HG03196 (cell line): ENCODE measurements around the gene BUD13.
"Not testable (repeated sequence)": the region's sequence is repeated elsewhere in the genome, so short reads cannot be mapped to it uniquely, and the experiment has no call there.

Source experiments
- ATAC-seq: cut with Tn5 transposase; IDR thresholded peaks from one replicate; pipeline ENCODE4 v1.9.1; 2021; ENCODE audit not compliant: unreplicated experiment

BUD13 gene

DNA sequence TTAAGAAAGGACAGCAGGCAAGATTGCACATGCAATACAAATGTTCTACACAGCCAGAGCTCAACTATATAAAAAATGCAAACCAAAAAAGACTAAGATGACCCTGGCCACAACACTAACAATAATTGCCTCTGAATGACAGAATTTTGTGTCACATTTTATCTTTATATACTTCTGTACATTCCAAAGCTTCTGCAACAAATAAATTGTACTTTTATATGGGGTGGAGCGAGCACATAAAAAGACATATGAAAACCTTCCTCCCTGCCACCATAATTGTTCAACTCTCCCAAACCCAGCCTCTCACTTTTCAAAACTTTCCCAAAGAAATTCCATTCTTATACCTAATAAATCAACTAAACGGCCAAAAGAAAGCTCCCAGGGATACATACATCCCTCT is 10.7 kb downstream of the BUD13 start:
- ATAC-seq = no peak

GRCh38 chr11:116756044-116756443 is 16.7 kb downstream of the BUD13 start:
- not testable (repeated sequence) for ATAC-seq

DNA sequence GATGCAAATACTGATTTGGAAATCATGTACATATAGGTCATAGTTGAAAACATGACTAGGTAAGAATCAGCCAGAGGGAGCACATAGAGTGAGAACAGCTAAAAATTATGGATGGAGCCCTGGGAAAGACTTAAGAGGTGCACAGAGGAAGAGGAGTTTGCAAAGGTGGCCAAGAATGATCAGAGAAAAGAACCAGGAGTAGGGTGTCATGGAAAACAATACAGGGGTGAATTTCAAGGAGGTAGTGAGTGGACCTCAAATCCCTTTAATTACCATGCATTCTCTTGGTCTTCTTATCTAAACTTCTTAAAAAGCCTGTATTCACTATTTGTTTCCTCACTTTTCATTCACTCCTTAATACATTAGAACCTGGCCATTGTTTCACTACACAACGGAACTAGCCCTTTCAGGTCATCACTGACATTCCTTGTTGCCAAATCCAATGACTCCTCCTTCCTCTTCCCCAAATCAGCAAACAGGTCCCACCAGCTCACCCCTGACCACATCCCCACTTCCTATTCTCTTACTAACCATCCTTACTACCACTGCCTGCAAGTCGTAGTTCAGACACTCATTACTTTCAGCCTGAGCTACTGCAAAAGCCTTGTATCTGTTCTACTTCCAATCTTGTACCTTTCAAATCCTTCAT is 22.6 kb downstream of the BUD13 start:
- no peak for ATAC-seq

DNA sequence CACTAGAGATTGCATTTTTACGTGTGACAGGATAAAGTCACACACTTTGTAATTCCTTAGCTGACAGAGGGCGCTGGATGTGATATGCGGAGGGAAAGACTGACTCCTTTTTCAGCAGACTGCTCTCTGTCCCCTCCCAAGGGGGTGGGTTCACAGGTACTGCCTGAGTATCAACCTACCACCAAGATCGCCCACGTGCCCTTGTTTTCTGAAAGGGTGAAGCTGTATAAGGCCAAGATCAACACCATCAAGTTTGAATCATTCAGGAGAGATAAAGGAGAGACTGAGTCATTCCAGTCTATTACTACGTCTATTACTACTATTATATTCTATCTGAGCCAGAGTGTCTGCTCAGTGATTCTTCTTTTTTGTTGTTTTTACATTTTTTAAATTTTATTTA is 30.7 kb downstream of the BUD13 start:
- ATAC-seq = no peak

- ATAC-seq = no peak
Observed at GRCh38 chr11:116740741-116741140, 32.0 kb downstream of the BUD13 start.

- no peak for ATAC-seq
Observed at GRCh38 chr11:116738975-116739374, 33.8 kb downstream of the BUD13 start.

DNA sequence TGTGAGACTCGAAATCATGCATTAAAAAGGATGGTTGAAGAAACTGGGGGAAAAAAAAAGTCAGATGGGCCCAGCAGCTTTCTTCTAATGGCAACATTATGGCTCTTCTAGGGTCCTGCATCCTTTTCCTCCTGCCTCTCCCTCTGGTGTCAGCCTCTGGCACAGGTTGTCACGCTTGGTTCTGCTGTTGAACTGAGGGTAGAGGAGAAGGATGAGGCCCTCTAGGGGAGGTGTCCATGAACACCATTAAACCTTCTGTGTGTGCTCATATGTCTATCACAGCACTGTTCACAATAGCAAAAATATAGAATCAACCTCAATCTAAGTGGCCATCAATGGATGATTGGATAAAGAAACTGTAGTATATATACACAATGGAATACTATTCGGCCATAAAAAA is 36.0 kb downstream of the BUD13 start:
- ATAC-seq = no peak

- ATAC-seq = no peak
Observed at GRCh38 chr11:116733969-116734508, 38.7 kb downstream of the BUD13 start.

GRCh38 chr11:116733043-116733755 is 39.6 kb downstream of the BUD13 start:
- no peak for ATAC-seq

- no peak for ATAC-seq
Observed at GRCh38 chr11:116732271-116733042, 40.3 kb downstream of the BUD13 start.

DNA sequence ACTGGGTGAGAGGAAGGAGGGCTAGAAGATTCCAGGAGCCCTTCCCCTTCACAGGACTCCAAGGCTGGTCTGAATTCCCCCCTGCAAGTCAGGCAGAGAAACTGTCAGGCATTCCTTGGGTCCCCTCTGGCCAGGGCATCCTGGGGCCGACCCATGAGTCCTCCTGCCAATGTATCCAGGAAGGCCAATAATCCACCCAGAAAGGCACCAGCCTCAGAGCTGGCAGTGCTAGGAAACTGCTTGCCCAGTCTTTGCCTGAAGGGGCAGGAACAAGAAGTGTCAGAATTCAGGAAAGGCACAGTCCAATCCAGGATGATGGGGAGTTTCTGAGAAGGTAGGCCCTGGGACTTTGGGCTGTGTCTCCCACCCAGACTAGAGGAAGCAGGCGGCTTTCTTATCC is 41.0 kb downstream of the BUD13 start:
- ATAC-seq = no peak

GRCh38 chr11:116731097-116731761 is 41.6 kb downstream of the BUD13 start:
- ATAC-seq = no peak

DNA sequence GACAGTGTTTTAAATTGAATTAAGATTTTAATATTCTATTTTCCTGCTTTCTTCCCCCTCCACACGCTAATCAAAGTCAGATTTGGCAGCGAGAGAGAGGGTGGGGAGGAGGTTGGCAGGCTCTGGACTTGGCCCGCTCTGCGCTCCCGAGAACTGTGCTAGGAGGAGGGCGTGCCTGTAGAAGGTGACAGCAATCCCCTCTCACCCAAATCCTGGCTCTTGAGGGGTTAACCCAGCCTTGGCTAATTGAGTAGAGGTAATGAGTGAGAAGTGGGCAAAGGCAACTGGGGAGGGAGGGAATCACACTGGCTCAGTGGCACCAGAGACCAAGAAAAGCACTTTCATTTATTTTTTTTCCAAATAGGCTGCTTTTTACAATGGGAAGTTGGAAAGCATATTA is 42.2 kb downstream of the BUD13 start:
- no peak for ATAC-seq

- ATAC-seq = no peak
Observed at GRCh38 chr11:116730241-116730561, 42.6 kb downstream of the BUD13 start.

GRCh38 chr11:116729501-116730240 is 43.1 kb downstream of the BUD13 start:
- no peak for ATAC-seq

GRCh38 chr11:116727990-116728389 is 44.8 kb downstream of the BUD13 start:
- ATAC-seq = no peak

GRCh38 chr11:116725434-116726221 is 47.2 kb downstream of the BUD13 start:
- ATAC-seq = no peak

DNA sequence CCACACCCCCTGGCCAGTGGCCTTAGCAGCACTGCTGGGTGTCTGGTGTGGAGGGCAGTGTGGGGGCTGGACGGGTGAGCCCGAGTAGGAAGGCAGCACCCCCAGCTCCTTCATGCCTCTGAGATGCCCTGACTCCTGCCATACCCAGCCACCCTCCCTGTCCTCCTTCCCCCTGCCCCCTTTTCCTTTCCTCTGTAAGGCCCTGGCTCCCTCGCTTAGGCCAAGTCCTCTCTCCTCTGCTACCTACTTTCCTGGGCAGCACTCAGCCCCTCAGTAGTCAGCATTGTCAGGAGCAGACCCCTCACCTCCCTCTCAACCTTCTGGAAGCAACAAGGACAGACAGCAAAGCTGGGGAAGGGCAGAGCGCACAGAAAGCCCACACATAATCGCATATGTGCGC is 48.0 kb downstream of the BUD13 start:
- no peak for ATAC-seq

- ATAC-seq = no peak
Observed at GRCh38 chr11:116723511-116723910, 49.3 kb downstream of the BUD13 start.

DNA sequence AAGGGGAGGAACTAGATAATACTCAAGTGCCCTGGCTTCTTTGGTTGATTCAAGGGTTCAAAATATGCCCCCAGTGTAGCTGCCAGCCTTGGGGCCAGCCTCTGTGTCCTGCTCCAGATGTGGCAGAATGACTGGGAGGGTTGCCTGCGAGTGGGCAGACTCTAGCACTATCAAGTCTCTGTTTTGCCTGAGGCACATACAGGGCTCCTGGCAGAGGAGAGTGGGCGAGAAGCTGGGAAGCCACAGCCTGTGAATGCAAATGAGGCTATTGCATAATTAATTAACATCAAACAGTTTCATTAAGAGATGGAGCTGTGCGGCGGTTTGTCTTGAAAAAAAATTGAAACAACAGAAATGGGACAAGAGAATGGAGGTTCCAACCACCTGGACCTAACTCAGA is 50.8 kb downstream of the BUD13 start:
- ATAC-seq = no peak
